ENCODE results near the gene SLC43A3. TPM values are rescaled to one million over a fixed set of nuclear protein-coding genes. Genes with fewer than 3 reads are reported as not detected.

The SLC43A3 gene
- total and polyA plus RNA-seq, 2 experiments from 2014 or later: 23.2 to 33.3 TPM

GRCh38 chr11:57360991-57361390, 65.9 kb downstream of the SLC43A3 start:
- no peak overlapping the region for H3K9ac ChIP-seq
- H3K36me3 ChIP-seq (ENCODE audit: low read depth): no peaks in the 10 kb centered on the region
- no peaks in the 10 kb centered on the region for H3K9me3 ChIP-seq (ENCODE audit: low read depth)
- H4K20me1 ChIP-seq (ENCODE audit: insufficient read depth): no peaks in the 10 kb centered on the region
- no peak overlapping the region for H3K27ac ChIP-seq
- in situ Hi-C loops (cut with MboI): no loop called here
- TF ChIP-seq EZH2phosphoT487 (IDR thresholded peaks at IDR 0.05; ENCODE audit: insufficient read depth, low read depth): no peak
- H3K4me3 ChIP-seq: no peak overlapping the region
- no peaks in the 10 kb centered on the region for H3K79me2 ChIP-seq (ENCODE audit: insufficient read depth)
- no peak for DNase-seq
- H2AFZ ChIP-seq: no peak overlapping the region
- 91 to 92% methylated on average over 8 of the region's 8 CpGs for WGBS, 2 experiments (ENCODE audit: low coverage in 1 of 2, low lambda C conversion rate in 2 of 2, missing lambda C conversion rate in 2 of 2)
- no peaks in the 10 kb centered on the region for H3K27me3 ChIP-seq (replicated peaks; ENCODE audit: insufficient read depth)
- no peak overlapping the region for H3K4me2 ChIP-seq (ENCODE audit: unreplicated experiment)
- peaks cover 16% of the 10 kb centered on the region for H3F3A ChIP-seq (ENCODE audit: insufficient read depth)
- H3K9me2 ChIP-seq (ENCODE audit: insufficient read depth): no peaks in the 10 kb centered on the region
- H3K4me1 ChIP-seq (ENCODE audit: insufficient read depth): peaks cover 11% of the 10 kb centered on the region

- DNase-seq: no peak
- Histone ChIP-seq H3K9me3 (ENCODE audit: low read depth) (no peaks in the 10 kb centered on the region), H3K4me3 (no peak overlapping the region), H3K79me2 (ENCODE audit: insufficient read depth) (no peaks in the 10 kb centered on the region), H2AFZ (no peak overlapping the region), H3K9ac (no peak overlapping the region), H4K20me1 (ENCODE audit: insufficient read depth) (no peaks in the 10 kb centered on the region), H3K36me3 (ENCODE audit: low read depth) (no peaks in the 10 kb centered on the region), H3K27me3 (replicated peaks; ENCODE audit: insufficient read depth) (no peaks in the 10 kb centered on the region), H3K9me2 (ENCODE audit: insufficient read depth) (no peaks in the 10 kb centered on the region), H3K4me1 (ENCODE audit: insufficient read depth) (peaks cover 11% of the 10 kb centered on the region), H3K27ac (no peak overlapping the region), H3F3A (ENCODE audit: insufficient read depth) (peaks cover 16% of the 10 kb centered on the region), H3K4me2 (ENCODE audit: unreplicated experiment) (no peak overlapping the region)
- TF ChIP-seq EZH2phosphoT487 (IDR thresholded peaks at IDR 0.05; ENCODE audit: insufficient read depth, low read depth) (no peak), EZH2 (IDR thresholded peaks at IDR 0.05; ENCODE audit: insufficient read depth, poor library complexity, severe bottlenecking) (no peak)
- 83 to 91% methylated on average over 9 of the region's 9 CpGs for WGBS, 2 experiments (ENCODE audit: low coverage in 1 of 2, low lambda C conversion rate in 2 of 2, missing lambda C conversion rate in 2 of 2)
- in situ Hi-C loops (cut with MboI): no loop called here
Observed at GRCh38 chr11:57359896-57360690, 66.8 kb downstream of the SLC43A3 start.

GRCh38 chr11:57359396-57359795, 67.5 kb downstream of the SLC43A3 start:
- Histone ChIP-seq H3K27ac (no peak overlapping the region), H3K27me3 (replicated peaks; ENCODE audit: insufficient read depth) (no peaks in the 10 kb centered on the region), H3K36me3 (ENCODE audit: low read depth) (no peaks in the 10 kb centered on the region), H3K4me2 (ENCODE audit: unreplicated experiment) (no peak overlapping the region), H3K9ac (no peak overlapping the region), H3K79me2 (ENCODE audit: insufficient read depth) (no peaks in the 10 kb centered on the region), H3F3A (ENCODE audit: insufficient read depth) (peaks cover 16% of the 10 kb centered on the region), H4K20me1 (ENCODE audit: insufficient read depth) (no peaks in the 10 kb centered on the region), H3K4me1 (ENCODE audit: insufficient read depth) (peaks cover 11% of the 10 kb centered on the region), H2AFZ (no peak overlapping the region), H3K9me3 (ENCODE audit: low read depth) (no peaks in the 10 kb centered on the region), H3K9me2 (ENCODE audit: insufficient read depth) (no peaks in the 10 kb centered on the region), H3K4me3 (no peak overlapping the region)
- DNase-seq: no peak
- 83 to 89% methylated on average over 5 of the region's 5 CpGs for WGBS, 2 experiments (ENCODE audit: low coverage in 1 of 2, low lambda C conversion rate in 2 of 2, missing lambda C conversion rate in 2 of 2)
- in situ Hi-C loops (cut with MboI): no loop called here
- TF ChIP-seq EZH2 (IDR thresholded peaks at IDR 0.05; ENCODE audit: insufficient read depth, poor library complexity, severe bottlenecking) (no peak), EZH2phosphoT487 (IDR thresholded peaks at IDR 0.05; ENCODE audit: insufficient read depth, low read depth) (no peak)

GRCh38 chr11:57358991-57359390, 67.9 kb downstream of the SLC43A3 start:
- H4K20me1 ChIP-seq (ENCODE audit: insufficient read depth): no peaks in the 10 kb centered on the region
- H3K9me2 ChIP-seq (ENCODE audit: insufficient read depth): no peaks in the 10 kb centered on the region
- peaks cover 16% of the 10 kb centered on the region for H3F3A ChIP-seq (ENCODE audit: insufficient read depth)
- H3K9ac ChIP-seq: no peak overlapping the region
- no peak overlapping the region for H3K4me3 ChIP-seq
- H3K36me3 ChIP-seq (ENCODE audit: low read depth): no peaks in the 10 kb centered on the region
- no peak for DNase-seq
- WGBS, 2 experiments (ENCODE audit: low coverage in 1 of 2, low lambda C conversion rate in 2 of 2, missing lambda C conversion rate in 2 of 2): 75 to 79% methylated on average over 9 of the region's 9 CpGs
- no peak overlapping the region for H3K4me2 ChIP-seq (ENCODE audit: unreplicated experiment)
- peaks cover 11% of the 10 kb centered on the region for H3K4me1 ChIP-seq (ENCODE audit: insufficient read depth)
- H3K27me3 ChIP-seq (replicated peaks; ENCODE audit: insufficient read depth): no peaks in the 10 kb centered on the region
- H3K9me3 ChIP-seq (ENCODE audit: low read depth): no peaks in the 10 kb centered on the region
- H2AFZ ChIP-seq: no peak overlapping the region
- no peak overlapping the region for H3K27ac ChIP-seq
- TF ChIP-seq EZH2phosphoT487 (IDR thresholded peaks at IDR 0.05; ENCODE audit: insufficient read depth, low read depth) (no peak), EZH2 (IDR thresholded peaks at IDR 0.05; ENCODE audit: insufficient read depth, poor library complexity, severe bottlenecking) (no peak)
- no peaks in the 10 kb centered on the region for H3K79me2 ChIP-seq (ENCODE audit: insufficient read depth)
- in situ Hi-C loops (cut with MboI): no loop called here
